ENCODE data around the gene BHLHE40.
A peak's percentile ranks its signal among the peaks of the same experiment; 100 is the strongest.

The BHLHE40 gene

DNA sequence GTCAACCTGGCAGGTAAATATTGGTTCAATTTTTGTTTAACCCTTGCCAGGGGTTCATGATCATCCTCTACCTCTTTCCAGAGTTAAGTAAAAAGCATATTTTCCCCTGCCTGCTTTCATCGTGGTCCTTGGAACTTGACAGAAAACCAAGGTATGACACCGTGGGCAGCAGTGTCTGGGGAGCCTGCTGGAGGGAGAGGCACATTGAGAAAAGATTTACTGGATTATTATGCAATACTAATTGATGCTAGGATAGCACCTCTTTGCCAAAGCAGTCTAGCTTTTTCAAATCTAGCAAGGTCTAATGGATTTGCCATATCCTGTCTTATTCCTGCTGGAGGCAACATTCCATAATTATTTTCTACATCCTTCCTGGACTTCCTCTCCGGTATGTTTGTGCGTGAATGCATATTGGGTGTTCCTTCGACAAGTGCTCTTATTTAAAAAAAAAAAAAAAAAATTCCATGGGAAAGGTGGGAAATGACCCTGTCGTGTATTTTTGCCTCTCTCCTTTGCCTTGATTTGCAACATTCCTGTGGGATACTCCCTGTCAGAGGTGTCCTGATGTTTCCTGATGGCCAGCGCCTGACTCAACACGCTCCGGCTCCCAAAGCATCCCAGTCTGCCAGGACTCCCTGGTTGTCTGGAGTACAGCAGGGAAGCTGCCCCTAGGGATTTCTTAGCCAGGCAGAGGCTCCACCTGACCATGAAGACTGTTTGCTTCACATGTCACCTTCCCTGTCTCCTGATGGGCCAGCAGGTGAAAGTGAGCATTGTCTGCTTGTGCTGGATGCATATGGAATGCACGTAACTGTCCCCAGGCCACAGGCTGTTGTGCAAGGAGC is 6.3 kb downstream of the BHLHE40 start:
- DNase-seq: no peak

DNA sequence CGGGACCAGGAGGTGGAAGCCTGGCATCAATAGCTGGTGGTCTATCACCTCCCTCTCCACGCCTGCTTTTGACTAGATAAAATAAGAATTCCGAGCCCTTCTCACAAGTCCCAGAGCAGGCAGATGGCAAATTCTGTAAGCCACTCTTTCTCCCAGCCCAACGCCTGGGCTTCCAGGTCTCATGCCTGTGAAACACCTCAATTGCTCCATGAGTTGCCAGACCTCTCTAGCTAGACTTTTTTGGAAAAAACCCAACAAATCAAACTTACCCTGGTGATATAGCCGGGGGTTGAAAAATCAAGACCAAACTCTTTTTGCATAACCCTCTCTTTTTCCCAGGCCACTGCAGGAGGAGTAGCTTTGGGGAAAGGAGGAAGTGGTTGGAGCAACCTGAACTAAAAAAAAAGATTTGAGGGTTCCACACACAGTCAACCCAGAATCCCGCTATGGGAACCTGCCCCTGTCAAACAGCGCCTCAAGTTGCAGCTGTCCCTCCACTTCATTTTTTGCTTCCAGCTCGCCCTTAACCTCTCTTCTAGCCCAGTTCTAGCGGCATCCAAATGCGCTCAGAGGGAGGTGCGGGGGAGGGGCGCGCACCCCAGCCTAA is 7.0 kb downstream of the BHLHE40 start:
- no peak for DNase-seq

DNA sequence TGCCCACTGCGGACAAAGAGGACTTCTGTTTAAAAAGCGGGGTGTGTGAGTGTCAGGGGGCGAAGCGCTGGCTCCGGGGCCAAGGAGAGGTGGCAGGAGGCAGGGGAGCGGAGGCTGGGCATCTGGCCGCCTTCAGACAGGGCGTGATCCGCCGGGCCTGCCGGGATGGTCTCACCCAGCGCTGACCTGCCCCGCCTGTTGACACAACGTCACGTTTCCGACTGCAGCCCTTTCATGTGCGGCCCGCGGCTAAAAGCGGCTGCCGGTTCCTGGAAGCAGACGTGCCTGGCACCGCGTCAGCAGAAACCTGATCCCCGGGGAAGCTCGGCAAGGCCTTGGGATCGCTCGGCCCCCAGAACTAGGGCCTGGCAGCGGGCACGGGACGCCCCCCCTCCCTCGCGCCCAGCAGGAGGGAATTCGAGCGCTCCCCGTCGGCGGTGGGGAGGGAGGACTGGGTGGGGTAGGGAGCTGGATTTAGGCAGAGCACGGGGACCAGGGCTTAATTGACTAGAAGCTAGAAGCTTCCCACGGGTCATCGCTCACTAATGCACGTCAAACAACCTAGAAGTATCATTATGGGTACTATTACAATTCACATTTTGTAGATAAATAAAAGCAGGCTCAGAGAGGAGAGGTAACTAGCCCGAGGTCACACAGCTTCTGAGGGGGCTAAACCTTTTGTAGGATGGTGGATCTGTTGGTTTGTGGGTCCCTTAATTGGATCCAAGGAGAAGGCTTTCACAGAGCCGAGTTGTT is 7.7 kb downstream of the BHLHE40 start:
- DNase-seq: peak; percentile 87

DNA sequence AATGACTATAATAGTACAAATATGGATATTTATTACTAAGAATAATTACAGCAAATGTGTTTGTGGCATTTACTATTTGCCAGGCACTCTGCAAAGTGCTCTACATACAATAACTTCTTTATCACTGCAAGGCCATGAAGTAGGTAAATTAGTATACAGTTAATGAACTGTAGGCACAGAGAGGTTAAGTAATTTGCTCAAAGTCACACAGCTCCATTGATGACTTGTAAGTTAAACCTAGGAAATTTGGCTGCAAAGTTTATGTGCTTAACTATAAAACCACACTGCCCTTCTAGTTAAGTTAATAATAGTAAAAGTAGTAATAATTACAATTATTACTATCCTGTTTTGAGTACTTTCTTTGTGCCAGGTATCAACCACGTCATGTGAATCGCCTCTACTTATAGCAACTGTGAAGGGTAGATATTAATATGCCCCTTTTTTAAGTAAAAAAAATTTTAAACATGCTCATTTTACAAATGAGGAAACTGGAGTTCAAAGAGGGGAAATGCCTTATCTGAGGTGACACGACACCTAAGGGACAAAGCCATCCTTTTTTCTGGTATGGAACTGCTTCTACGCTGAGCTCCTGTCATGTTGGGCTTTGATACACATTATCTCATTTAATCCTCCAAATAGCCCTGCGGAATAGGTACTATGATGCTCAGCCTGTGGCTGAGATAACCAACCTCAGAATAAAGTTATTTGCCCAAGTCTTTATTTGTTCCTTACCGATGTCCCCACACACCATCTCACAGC is 8.5 kb downstream of the BHLHE40 start:
- no peak for DNase-seq

DNA sequence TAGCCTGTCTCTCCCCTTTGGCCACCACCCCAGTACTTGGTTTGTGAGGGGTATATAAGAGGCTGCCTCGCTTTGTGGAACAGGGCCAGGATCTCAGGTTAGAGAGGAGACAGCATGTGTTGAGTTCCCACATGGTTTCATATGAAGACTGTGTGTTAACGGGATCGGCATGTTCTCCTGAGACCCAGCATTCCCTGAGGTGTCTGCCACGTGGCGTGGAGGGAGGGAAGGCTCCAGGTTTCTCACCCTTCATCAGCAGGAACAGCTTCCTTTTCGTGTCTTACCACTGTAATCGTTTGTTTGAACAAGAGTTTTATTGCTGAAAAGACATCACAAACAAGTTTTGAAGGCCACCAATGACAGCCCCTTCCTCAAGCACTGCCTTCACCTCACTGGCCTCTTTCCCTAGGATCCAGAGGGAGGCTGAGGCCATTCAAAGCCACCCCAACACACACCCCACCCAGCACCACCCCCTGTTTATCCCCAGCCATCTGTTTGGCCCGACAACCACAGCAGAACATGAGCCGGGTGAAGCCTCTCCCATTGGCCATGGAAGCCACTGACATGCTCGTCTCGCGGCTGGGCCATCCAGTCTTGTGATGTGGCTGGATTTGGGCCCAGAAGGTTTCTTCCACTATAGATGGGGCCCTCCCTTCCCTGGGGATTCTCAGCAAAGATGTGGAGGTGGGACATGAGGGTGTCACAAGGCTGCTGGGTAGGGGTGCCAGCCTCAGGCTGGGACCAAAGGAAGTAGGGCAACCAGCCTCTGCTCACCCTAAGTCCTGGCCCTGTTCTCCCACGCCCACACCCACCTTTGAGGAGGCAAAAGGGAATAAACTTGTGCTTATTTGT is 10.0 kb downstream of the BHLHE40 start:
- DNase-seq: peak; percentile 52

DNA sequence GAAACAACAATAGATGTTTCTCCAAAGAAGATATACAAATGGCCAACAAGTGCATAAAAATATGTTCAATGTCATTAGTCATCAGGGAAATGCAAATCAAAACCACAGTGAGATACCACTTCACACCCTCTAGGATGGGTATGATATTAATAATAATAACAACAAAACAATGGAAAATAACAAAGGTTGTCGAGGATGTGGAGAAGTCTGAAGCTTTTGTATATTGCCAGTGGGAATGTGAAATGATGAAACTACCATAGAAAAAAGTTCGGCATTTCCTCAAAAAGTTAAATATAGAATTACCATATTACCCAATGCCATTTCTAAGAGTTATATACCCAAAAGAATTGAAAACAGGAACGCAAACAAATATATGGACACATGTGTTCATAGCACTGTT is 10.8 kb downstream of the BHLHE40 start:
- no peak for DNase-seq

DNA sequence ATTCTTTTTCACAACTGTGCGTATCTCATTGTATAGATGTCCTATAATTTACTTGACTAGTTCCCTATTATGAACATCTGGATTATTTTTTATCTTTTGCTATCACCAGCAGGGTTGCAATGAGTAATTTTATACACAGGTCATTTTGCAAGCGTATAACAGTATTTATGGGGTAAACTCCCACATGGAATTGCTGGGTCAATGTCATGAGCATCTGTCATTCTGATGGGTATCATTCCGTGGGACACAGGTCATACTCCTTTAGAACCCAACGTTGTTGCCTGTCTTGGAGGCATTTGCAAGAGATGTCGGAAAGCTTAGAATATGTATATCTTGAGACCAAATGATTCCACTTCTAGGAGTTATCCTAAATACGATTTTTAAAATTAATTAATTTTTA is 12.9 kb downstream of the BHLHE40 start:
- no peak for DNase-seq

DNA sequence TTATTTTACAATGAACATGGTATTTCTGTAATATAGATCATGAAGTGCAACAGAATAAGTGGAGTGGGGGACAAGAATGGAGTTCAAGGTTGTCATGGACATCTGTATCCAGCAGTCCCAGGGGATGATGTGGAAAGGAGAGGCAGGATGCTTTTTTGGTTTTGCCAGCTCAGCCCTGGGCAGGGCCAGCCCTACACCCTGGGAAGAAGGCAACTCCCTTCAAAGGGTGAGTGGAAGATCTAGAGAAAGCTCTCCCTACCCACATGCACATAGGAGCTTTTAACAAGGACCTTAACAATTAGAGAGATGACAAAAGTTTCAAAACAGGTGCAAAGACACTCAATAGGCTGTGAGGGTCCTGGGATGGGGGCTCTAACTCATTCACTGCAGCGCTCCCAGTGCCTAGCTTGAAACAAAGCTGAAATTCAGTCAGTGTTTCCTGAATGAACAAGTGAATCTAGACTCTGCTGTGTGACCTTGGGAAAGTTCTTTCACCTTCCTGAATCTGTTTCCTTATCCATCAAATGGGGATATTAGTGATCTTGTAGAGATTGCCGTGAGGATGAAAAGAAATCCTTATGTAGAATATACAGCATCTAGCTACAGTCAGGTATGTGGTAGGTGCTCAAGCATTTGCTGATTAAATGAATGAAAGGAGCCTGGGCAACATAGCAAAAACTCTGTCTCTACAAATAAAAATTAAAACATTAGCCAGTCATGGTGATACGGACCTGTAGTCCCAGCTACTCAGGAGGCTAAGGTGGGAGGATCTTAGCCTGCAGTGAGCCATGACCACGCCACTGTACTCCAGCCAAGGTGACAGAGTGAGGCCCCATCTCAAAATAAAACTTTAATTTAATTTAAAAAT is 14.3 kb downstream of the BHLHE40 start:
- peak; percentile 17 for DNase-seq

DNA sequence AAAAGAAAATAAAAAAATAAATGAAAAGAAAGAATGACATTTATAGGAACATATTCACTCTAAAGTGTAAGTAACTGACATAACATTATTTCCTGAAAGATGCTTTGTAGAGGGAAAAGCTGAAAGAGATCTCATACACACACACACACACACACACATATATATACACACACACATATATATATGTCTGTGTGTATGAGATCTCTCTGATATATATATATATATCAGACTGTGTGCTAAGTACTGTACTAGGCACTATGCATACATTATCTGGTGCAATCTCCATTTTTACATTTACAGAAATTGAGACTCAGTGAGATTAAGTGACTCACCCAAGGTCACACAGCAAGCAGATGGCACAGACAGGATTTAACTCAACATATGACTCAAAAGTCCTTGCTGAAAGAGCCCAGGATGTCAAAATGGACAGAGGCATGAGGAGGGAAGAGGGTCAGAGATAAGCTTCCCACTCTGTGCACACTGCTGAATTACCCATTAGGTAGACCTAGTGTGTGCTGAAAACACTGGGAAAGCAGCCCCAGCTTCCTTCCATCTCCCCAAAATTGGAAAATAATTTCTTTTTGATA is 15.0 kb downstream of the BHLHE40 start:
- peak; percentile 21 for DNase-seq

DNA sequence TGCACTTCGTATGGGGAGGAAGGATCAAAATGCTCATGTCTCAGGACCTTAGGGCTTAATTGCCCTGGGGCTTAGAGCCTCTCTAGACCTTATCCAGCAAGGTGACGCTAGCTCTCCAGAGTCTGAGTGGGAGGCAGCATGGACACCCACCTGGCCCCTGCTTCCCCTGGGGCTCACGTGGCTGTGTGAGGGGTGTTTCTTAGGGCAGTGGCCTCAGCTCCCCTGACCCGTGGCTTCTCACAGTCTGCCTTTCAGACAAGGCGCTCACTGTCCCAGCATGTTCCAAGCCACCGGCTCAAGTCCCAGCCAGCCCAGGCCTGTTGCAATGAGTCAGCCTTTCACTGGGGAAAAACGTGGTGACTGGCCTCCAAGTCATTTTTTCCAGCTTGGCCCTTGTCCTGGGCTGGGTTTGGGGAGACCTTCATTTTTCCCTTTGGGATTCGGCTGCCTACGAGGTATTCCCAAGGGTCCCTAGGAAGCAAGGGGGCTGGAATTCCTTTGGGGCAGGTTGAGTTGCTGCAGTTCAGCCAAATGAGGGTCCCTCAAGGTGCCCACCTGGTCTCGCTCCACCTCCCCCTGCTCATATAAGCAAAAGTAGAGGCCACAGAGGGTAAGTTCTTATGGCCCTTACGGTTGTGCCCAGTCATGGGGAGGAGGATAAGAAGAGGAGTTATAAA is 15.7 kb downstream of the BHLHE40 start:
- peak; percentile 55 for DNase-seq

DNA sequence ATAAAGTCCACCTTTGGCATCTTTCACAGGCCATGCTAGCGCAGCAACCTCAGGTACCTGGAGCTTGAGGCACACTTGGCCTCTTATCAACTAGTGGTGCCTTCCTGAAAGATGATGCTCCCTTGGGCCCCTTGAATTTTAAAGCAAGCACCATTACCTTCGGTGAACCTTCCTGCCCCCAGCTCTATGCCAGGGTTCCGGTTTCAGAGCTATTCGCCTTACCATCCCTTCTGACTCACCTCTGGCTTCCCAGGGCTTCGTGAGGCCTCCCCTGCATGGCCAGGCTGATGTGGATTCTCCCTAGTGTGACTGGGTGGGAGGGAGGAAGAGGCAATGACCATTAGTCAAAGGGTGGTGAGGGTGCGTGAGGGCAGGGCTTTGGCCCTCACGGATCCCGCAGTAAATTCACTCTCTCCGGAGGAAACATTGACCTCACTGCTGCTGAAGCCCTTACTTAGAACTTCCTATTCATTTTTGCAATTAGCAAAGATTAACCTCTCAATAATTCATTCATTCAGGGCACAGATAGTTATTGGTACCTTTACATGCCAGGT is 16.3 kb downstream of the BHLHE40 start:
- peak; percentile 47 for DNase-seq

DNA sequence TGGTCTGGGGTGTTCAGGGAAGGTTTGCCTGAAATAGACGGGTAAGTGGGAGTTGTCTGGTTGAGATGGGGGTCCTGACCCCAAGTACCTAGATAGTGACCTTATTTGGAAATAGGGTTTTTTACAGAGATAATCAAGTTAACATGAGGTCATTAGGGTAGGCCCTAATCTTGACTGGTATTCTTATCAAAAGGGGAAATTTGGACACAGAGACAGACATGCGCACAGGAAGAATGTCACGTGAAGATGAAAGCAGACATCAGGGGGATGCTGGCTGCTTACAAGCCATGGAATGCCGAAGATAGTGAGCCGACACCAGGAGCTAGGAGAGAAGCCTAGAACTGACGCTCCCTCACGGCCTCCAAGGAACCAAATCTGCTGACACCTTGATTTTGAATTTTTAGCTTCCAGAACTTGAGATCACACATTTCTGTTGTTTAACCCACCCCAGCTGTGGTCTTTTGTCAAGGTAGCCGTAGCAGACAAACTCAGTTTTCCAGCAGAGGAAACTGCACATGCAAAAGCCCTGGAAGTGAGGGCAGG is 17.1 kb downstream of the BHLHE40 start:
- DNase-seq: peak; percentile 50

DNA sequence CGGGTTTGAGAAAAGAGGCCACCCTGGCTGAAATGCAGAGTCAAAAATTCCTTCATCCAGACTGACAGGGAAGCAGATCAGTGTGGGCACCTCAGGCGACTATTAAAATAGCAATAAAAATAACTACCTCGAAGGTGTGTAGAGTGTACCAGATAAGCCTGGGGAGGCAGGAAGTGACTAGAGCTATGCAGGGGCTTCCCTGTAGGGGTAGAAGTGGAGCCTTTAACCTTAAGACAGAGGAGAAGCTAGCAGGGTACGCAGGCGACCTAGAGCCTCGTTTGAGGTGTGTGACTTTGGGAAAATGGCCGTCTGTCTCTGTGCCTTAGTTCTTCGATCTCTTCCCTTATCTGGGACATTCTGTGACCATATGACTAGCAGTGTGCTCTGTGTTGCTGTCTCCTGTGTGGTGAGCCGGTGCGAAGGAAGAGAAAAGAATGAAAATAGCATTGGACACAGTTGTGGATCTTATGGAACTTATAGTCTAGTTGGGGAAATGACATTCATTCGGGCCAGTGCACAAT is 17.6 kb downstream of the BHLHE40 start:
- peak; percentile 53 for DNase-seq

DNA sequence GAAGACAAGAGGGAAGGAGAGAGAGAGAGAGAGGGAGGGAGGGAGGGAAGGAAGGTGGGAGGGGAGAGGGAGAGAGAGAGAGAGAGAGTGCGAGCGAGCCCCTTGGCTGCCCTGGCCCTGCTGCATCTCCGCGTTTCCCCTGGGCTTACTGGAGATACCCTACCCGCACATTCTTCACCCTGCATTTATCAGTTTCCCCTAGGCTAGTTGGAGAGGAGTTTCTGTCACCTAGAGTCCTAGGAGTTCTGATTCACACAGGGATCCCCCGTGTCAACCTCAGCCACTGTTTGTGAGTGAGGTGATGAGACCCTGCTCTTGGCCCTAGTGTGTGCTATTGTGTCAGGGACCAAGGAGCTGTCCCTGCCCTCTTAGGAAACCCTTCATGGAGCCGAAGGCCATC is 18.7 kb downstream of the BHLHE40 start:
- DNase-seq: peak; percentile 52

DNA sequence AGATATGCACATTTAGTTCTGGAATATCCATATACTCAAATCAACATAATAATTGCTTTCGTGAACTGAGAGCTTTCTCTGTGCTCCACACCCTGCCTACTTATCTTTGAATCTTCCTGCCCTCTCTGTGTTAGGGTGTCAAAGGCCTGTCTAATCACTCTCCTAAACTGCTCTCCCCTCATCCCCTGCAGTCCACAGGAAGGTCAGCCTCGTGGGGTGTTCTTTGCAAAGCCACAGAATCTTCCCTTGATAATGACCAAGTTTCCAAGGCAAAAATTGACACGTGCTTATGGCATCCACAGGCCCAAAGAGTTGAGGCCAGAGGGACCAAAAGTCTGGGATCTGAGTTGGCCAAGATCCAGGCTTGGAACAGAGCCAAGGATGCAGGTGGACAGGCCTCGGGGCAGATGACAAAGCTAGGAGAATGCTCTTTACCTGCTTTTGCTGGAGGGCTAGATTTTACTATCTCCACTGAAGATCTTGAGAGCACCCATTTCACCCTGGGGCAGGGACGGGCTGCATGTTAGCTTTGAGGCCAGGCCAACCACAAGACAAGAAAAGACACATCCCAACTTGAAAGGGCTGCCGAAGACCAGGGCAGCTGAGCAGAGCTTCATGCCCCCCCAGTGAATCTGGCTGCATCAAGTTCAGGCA is 20.4 kb downstream of the BHLHE40 start:
- peak; percentile 51 for DNase-seq

DNA sequence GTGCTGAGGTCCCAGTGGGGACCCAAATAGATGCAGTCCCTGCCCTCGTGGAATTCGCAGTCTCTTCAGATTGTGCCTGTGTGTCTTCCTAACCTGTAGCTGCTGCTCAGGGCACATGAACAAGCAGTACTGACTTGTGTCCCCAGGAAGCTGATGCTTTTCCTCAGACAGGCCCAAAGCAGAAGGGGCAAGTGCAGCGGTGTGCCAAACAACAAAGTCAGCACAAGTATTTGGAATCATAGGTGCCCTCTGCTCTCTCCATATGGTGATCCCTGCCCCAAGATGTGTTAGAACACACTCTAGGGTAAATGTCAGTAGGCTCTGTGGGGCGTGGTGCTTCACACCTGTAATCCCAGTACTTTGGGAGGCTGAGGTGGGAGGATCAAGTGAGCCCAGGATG is 21.9 kb downstream of the BHLHE40 start:
- DNase-seq: peak; percentile 51

DNA sequence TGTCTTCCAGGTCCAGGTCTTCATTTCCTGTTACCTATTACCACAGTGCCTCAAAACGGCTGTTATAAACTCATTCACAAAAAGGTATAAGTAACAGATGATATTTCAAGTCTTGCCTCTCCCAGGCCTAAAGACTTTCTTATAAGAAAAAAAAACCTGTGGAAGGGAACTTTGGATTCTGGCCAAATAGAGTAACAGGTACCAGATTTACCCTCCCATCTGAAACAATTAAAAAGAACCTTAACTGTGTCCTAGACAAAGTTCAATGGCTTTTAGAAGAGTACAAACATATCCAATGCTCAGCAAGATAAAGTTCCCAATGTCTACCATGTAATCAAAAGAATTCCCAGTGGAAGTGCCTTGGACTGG is 22.6 kb downstream of the BHLHE40 start:
- DNase-seq: no peak

DNA sequence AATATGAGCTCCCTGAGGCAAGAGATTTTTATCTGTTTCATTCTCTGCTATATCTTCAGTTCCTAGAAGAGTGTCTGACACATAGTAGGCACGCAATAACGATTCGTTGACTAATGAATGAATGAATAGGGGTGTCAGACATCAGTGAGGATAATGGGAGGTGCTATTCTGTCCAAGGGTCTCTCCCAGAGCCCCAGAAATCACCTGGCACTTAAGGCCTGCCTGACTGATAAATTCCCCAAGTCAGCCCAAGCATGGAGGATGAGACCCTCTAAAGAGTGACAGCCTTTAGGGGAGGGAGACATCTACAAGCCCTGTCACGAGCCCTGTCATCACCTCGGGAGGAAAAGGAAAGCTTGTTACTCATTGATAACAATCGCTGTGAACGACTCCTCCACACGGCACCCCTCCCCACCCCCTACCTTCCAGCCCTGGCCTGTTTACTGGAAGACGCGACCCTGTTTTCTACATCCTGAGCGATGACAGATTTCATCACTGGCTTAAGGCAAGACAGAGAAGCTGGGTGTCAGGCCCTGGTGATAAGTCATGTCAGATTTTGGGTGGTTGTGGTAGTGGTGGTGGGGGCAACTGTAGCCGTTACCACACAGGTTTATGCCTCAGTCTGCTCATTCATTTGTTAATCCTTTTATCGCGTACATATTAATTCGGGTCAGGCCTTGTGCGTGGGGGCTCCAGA is 23.1 kb downstream of the BHLHE40 start:
- peak; percentile 76 for DNase-seq
